ENCODE results near the gene SPDYE2B.
"Not testable (repeated sequence)": the region's sequence is repeated elsewhere in the genome, so short reads cannot be mapped to it uniquely, and the experiment has no call there.

SPDYE2B gene

DNA sequence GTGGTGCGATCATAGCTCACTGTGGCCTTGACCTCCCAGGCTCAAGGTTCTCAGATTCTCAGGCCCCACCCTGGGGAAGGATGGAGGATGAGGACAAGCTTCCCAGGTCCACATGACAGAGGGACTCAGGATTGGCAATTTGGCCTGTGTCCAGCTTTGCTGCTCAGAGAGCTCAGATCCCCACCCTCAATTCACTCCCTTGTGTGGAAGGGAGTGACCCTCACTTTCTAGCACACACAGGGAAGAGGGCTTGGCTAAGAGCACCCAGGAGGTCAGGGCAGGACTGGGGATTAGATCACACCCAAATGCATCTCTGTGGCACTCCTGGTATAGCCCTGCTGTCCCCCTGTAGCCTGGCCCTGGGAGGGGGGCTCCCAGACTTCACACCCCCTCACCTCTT, 6.7 kb upstream of the SPDYE2B start:
- DNase-seq = not testable (repeated sequence)

DNA sequence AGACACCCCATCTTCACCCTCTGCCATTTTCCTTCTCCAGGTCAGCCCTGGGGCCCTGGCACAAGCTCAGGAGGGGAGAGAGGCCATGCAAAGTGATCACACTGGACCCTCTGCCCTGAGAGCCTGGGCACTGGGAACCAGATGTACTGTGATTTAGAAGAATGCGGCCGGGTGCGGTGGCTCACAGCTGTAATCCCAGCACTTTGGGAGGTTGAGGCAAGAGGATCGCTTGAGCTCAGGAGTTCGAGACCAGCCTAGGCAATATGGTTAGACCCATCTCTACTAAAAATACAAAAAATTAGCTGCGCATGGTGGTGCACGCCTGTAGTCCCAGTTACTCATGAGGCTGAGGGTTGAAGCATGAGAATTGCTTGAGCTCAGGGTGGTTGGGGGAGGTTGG, 2.3 kb upstream of the SPDYE2B start:
- DNase-seq = not testable (repeated sequence)

DNA sequence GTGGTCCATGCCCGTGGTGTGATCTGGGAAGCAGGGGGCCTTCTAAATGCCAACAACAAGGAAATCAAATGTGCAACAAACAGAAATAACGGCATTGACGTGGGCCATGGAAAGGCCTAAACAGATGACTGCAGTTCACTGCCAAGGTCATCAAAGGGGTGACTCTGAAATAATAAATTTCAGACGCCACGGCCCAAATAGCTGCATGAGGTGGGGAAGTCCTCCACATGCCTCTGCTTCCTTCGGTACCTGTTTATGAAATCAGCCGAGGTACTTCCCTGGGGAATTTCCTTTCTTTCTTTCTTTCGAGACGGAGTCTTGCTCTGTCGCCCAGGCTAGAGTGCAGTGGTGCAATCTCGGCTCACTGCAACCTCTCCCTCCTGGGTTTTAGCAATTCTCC, 14.6 kb downstream of the SPDYE2B start:
- not testable (repeated sequence) for DNase-seq

DNA sequence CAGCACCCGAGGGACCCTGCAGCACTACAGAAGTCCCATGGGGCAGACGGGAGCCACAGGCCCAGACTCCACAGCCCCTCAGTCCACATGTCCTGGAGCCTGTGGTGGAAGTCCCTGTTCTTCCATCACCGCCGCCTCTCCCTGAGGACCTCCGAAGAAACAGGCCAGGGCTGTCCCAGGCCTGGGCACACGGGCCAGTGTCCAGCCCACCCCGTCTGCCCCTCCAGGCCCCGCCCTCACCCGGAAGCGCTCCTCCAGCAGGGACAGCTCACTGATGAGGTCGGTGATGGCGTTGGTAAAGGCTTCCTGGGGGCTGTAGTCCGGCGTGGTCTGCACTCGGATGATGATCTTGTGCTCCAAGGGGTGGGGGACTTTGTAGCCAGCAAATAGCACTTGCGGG, 16.7 kb downstream of the SPDYE2B start:
- not testable (repeated sequence) for DNase-seq

DNA sequence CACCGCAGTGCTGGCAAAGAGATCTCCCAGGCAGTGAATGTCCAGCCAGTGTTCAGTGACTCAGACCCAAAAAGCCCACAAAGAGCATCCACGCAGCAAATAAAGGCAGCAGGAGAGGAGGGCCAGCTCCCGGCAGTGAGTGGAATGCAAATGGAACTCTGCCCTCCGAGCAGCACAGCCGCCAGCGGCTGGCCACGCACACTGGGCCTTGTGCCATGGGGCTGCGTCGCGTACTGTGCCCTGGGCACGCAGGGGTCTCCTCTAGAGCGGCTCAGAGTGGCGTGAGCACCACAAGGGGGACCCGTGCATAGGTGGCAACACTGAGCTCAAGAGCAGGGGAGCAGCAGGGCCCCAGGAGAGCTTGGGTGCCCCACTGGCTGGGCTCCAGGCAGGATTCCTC, 17.4 kb downstream of the SPDYE2B start:
- DNase-seq = not testable (repeated sequence)

DNA sequence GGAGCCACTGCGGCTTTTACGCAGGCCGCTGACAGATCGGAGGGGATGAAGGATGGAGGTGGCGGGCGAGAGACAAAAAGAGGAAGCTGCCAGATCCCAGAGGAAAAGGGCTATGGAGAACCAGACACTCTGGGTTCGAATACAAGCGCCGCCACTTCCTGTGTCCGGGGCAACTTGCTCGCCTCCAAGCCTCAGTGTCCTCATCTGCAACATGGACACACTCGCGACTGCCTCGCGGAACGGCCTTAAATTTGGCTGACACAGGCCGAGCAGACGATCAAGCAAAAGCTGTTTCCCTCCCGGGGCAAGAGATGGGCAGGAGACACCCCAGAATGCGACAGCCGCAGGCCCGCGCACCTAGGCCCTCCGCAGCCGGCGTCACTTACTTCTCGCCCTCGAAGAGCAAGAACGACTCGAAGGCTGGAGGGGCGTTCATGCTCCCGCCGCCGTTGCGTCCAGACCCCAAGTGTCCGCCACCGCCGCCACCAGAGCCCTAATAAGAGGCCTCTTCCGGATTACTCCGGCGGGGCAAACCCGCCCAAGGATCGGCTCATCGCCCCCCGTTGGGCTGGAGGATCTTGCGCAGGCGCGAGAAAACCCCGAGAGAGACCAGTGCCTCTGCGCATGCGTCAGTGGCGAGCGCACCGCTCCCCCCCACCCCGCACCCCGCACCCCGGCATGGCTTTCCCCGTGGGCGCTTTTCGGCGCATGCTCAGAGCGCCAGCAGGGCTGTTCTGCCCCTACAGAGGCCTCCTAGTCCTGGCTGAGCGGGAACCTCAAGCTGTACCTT, 21.2 kb downstream of the SPDYE2B start, which contains the start of gene POLR2J2:
Gene POLR2J2, minus strand, starts transcription at position 498 of the 790 bp plus-strand sequence. Its CDS starts 62 bp downstream, at position 436.
- not testable (repeated sequence) for DNase-seq

DNA sequence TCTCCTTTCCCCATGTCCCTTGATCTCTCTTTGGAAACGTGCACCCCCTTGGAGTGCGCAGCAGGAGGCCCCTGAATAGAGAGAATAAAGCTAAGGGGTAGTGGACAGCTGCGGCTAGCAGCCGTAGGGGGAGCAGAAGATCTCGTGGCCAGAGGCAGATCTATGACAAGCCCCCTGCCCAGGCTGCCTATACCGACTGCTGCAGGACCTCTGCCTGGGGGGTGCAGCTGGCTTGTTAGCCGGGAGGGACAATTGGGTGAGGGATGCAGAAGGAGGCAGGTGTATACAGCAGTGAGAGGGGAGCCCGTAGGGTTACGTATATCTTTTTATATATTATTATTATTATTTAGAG, 21.8 kb downstream of the SPDYE2B start:
- not testable (repeated sequence) for DNase-seq

DNA sequence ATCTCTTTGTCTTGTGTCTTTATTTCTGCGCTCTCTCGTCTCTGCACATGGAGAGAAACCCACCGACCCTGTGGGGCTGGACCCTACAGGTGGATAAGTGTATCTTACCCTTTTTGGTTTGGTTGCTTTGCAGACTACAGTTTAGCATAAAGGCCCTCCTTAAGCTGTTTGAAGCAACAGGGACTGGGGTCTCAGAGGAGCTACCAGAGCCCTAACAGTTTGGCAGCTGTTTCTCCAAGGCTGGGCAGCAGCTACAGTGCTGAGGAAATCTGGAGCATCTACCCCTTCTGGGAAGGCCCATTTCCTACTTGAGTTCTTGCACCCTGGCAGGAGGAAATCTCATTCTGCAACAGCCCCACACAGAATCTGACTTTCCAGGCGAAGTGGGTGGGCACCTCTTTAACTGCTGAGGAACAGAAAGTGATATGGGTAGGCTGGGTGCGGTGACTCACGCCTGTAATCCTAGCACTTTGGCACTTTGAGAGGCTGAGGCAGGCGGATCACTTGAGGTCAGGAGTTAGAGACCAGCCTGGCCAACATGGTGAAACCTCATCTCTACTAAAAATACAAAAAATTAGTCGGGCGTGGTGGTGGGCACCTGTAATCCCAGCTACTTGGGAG, 23.4 kb downstream of the SPDYE2B start:
- not testable (repeated sequence) for DNase-seq

DNA sequence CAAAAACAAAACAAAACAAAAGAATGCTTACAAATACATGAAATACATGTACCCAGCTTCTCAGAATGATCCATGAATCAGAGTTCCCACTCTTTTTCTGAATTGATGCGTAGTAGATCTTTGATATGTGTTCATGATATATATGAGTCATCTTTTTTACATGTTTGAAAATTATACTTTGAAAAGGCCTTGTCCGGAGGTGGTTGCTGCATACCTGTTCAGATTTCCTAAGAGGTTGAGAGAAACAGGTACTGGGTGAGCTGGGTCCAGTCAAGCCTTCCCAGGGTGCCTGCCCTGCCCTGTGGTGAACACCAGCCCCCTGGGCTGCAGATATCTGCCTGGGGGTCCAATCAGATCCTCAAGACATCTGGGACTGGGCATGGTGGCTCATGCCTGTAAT, 25.4 kb downstream of the SPDYE2B start:
- not testable (repeated sequence) for DNase-seq

DNA sequence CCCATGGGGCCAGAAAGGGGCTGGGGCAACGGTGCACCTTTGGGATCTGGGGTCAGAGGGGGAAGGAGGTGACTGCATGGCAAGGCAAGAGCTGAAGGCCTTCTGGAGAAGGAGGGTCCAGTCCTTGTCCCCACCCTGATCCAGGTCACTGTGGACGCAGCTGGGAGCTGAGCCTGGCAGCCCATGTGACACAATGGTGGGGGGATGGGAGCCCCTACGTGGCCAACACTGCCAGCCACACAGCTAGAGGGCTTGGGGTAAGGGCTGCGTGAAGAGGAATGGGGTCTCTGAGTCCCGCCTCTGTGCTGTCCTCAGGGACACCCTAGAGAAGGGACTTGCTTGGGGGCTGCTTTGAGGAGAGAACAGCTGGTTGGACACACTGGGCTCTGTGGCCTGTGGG, 30.7 kb downstream of the SPDYE2B start:
- not testable (repeated sequence) for DNase-seq

DNA sequence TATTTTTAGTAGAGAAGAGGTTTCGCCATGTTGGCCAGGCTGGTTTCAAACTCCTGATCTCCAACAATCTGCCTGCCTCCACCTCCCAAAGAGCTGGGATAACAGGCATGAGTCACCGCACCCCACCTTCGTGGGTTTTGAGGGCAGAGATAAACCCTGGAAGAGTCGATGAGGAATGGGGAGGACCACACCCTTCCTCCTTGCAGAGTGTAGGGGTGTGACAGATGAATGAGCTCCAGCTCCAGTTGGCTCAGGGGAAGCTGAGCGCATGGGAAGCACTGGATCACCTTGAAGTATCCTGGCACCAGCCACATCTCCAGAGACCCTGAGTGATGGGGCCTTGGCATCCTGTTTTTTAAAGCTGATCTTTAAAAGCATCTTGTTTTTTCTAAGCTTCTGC, 32.4 kb downstream of the SPDYE2B start:
- DNase-seq = not testable (repeated sequence)

DNA sequence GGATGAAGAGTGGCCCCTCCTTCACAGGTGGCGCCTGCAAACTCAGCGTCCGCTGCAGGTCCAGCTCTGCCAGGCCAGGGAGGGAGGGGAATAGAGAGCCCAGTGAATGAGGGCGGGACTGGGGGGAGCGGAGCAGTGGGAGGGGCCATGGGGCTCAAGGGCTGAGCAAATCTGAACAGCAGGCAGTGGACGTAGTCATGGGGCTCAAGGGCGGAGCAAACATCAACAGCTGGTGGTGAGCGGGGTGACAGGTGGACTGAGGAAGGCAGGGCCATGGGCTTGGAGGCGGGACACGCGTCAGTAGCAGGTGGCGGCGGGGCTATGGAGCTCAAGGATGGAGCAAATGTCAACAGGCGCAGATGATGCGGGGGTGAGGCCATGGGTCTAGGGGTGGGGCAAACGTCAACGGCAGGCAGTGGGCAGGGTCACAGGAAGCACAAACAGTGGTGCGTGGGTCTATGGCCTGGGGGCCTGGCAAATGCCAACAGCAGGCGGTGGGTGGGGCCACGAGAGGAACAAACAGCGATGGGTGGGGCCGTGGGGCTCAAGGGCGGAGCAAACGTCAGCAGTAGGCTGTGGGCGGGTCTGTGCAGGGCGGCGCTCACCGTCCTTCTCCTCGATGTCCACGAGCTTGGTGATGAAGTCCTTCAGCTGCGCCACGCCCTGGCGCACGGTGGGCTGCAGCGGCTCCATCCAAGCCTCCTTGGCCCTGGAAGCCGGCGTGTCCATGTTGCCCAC, 38.3 kb downstream of the SPDYE2B start:
- DNase-seq = not testable (repeated sequence)

DNA sequence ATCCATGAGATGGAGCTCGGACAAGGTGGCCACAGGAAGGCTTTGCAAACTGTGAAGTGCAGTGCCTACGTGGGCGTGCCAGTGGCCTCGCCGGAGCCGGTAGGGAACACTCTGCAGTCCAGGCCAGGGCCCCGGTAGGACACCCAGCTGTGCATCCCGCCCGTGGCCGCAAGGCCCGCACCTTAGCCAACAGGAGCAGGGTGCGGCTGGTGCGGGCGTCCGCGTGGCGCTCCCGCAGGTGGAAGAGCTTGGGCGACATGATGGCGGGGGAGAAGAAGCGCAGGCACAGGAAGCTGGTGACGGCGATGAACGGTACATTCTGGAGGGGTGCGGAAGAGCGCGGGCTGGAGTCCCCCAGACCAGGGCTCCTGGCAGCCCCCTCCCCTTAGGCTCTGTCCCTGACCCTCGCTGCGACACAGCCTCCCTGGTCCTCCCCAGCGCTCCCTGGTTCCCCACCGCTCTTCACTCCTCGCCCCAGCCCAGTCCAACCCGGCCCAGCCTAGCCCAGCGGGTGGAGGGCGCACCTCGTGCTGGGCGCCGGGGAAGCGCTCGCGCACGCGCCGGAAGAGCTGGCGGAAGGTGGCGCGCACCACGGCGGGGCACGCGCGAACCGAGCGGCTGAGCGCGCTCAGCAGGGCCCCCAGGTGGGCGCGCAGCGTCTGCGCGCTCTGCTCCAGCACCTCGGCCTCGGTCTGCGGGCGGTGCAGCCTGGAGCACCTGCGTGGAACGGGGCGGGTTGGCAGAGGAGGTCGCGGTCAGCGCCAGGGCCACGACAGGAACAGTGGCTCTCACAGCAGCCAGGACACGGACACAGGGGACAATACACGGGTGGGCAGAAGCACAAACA, 39.5 kb downstream of the SPDYE2B start:
- not testable (repeated sequence) for DNase-seq

DNA sequence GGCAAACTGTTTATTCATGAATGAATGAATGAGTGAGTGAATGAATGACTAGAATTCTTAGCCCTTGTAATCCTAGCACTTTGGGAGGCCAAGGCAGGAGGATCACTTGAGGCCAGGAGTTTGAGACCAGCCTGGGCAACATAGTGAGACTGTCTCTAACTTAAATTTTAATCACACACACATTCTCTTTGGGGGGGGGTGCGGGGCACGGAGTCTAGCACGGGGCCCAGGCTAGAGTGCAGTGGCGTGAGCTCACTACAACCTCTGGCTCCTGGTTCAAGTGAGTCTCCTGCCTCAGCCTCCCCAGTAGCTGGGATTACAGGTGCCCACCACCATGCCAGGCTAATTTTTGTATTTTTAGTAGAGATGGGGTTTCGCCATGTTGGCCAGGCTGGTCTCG, 40.5 kb downstream of the SPDYE2B start:
- not testable (repeated sequence) for DNase-seq

DNA sequence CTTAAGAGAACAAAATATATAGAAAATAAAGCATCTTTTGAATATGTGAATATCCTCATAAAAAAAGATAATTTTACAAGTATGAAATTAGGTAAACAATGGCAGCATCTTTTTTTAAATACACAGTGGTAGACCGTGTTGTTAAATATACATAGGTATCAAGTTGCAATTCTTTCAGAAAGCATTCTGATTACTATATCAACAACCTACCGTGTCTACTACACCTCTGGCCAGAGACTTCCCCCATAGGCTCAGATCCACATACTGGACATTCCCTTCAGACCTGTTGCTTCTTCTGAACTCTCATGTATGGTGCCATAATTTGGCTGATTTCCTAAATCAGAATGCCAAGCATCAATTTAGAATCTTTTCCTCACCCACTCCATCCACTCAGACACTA, 43.9 kb downstream of the SPDYE2B start:
- not testable (repeated sequence) for DNase-seq

DNA sequence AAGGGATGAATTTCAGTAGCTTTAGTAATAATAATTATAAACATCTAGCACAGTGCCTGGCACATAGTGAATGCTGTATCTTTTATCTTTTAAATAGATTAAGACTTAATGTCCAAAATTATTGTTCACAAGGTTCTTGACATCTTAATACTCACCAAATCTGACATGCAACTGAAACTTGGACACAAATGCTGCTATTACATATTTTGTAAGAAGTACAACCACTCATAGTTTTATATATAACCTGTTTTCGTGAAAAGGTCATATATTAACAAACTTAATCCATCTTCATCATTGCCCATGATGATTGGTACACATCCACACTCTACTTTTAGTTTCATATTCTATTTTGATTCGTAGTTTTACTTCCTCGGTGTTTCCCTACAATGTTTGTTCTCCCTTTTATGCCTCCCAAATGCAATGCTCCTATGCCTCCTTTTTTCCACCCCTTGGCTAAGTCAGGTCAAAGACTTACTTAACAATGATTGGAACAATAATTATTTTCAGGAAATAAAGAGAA, 45.0 kb downstream of the SPDYE2B start:
- not testable (repeated sequence) for DNase-seq

DNA sequence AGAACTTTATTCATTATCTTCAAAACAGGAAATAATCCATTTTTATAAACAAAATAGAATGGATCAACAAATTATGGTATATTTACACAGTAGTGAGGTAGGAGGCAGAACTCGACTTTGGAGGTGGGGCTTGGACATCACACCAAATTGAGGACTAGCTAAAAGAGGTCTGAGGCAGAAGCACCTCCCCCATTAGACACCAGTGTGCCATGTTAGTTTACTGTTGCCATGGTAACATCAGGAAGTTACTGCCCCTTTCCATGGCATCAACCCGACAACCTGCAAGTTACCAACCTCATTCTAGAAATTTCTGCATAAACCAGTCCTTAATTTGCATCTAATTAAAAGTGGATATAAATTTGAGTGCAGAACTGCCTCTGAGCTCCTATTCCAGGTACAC, 45.9 kb downstream of the SPDYE2B start:
- DNase-seq = not testable (repeated sequence)

DNA sequence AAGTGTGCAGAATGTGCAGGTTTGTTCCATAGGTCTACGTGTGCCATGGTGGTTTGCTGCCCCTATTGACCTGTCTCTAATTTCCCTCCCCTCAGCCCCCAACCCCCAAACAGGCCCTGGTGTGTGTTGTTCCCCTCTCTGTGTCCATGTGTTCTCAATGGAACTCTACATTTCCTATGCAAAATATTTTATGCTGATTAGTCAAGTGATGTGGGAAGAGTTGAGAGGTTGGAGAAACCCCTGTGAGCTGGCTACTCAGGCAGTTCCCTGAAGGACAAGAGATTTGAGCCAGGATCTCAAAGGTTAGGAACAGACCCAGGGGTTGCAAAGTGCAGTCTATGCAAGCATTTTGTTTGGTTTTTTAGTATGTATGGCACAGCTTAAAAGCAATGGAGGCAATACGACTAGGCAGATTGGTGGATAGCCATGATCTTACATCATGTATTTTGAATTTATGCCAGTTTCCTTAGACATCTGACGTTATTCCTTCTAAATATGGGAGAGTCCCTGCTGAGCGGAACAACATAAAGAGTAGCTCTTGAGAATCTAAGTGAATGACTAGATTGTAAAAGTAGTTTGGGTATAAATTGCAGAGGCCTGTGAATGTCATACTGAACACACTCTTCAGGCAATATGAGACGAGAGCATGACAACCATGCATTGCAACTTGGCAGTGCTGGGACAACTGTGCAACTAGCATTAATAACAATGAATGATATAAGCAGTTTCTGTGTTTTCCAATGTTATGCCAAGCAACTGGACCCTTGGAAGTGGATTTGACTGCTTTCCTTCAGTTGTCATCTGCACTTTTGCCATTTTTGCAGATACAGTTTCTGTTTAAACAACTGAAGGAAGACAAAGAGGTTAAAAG, 47.8 kb downstream of the SPDYE2B start:
- DNase-seq = not testable (repeated sequence)

DNA sequence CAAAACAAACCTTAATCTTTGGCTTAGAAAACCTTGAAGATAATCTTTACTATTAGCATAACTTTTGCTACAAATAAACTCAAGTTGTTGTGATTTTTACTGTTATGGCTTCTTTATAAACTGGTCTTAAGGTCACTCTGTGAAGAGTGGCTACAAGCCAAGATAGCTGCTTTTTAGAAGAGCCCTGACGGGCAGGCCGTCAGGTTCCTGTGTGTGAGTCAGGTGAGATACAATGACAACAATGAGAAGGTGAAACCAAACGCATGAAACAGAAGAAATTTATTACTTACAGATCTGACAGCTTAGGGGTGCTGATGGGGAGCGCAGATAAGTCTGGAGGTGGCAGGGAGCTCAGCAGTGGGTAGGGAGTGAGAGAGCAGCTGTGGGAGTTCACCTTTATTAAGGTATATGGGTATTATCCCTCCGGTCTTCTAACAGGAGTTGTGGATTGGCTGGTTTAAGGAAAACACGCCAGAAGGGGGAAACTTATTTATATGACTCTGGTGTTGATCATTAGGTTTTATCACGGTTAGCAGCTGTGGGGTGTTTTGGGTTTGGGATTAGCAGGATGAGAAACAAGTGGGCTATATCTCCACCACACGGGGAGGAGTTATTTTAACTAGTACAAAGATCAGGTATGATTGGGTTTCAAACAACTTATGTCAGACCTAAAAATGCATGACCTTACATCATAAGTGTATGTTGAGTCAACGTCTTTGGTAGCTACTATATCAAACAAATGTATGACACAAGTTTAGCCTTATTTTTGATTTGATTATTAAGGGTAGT, 49.0 kb downstream of the SPDYE2B start:
- DNase-seq = not testable (repeated sequence)
